Measurements from ENCODE around the gene SEC16B.
A peak's percentile ranks its signal among the peaks of the same experiment; 100 is the strongest.

SEC16B gene

DNA sequence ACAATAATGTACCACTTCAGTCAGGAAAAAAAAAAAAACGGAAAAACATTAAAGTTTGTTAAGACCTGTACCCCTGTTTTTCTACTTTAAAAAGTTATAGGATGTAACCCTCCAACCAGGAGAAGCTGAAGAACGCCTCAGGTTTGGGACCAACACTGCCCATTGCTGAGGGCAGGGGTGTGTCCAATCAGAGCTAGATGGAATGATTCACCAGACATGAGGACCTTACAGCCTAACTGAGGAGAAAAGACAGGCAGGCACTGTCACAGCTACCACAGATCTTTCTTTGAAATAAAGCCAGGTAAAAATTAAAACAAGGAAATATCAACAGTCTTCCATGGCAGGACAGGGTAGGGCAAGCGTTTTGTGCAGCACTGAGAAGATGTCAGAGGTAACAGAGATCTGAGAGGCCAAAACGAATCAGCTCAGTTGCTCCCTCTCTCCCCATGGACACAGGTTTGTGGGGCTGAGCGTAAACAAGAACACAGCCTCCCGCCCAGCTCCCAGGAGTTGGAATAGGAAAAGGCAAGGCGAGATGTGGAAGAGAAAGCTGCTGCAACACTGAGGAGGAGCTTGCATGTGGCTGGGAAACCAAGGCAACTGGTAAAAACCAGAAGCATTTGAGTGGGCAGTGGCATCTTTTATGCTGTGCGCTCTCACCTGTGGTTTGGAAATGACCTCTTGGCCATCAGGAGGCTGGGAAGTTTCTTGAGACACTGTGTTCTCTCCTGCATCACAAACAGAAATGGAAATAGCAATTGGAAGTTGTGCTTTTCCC, 34.0 kb downstream of the SEC16B start:
- H3K4me3 ChIP-seq (ENCODE audit: low read length), result no peak overlapping the region
- TF ChIP-seq CTCF (IDR thresholded peaks at IDR 0.05; ENCODE audit: insufficient read depth, low read depth, low read length, missing control alignments), result no peak
- no peak for DNase-seq (ENCODE audit: low read depth)

- no peak for DNase-seq (ENCODE audit: low read depth)
Observed at GRCh38 chr1:177934927-177935326, 34.9 kb downstream of the SEC16B start.

DNA sequence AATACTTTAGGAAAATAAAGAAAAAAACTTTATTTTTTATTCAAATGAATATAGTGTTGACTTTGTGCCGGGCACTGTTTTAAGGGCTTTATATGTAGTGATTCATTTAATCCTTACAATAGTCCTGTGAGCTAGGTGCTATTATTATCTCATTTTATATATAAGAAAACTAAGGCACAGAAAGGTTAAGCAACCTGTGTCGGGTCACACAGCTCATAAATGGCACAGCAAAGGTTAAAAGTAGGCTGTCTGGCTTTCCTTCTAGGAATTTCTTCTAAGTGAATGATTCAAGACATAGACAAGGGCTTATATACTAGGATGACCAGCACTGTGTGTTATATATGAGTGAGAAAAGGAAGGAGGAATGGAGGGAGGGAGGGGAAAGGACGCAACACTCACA, 35.4 kb downstream of the SEC16B start:
- no peak for TF ChIP-seq CTCF (IDR thresholded peaks at IDR 0.05; ENCODE audit: insufficient read depth, low read depth, low read length, missing control alignments)
- DNase-seq (ENCODE audit: low read depth), result no peak
- no peak overlapping the region for H3K4me3 ChIP-seq (ENCODE audit: low read length)

More at GRCh38 chr1:177934927-177935326, 34.9 kb downstream of the SEC16B start:
- H3K4me3 ChIP-seq (ENCODE audit: low read length), result no peak overlapping the region
- no peak for TF ChIP-seq CTCF (IDR thresholded peaks at IDR 0.05; ENCODE audit: insufficient read depth, low read depth, low read length, missing control alignments)

DNA sequence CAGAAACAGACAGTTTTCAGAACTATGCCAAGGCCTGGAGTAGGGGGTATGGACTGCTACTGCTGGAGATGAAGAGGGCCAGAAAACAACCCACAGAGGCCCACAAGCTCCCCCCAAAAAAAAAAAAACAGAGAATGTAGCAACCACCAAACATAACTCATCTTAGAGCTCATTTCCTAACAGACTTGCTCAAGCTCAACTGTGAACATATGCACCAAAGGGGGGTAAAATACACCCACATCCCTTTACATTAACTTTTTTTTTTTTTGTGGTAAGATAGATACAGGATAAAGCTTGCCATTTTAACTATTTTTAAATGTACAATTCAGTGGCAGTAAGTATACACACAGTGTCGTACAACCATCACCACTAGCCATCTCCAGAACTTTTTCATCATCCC, 36.0 kb downstream of the SEC16B start:
- H3K4me3 ChIP-seq (ENCODE audit: low read length), result no peak overlapping the region
- DNase-seq (ENCODE audit: low read depth), result no peak
- no peak for TF ChIP-seq CTCF (IDR thresholded peaks at IDR 0.05; ENCODE audit: insufficient read depth, low read depth, low read length, missing control alignments)

GRCh38 chr1:177932123-177932522, 37.7 kb downstream of the SEC16B start:
- no peak overlapping the region for H3K4me3 ChIP-seq (ENCODE audit: low read length)
- DNase-seq (ENCODE audit: low read depth), result no peak
- no peak for TF ChIP-seq CTCF (IDR thresholded peaks at IDR 0.05; ENCODE audit: insufficient read depth, low read depth, low read length, missing control alignments)

GRCh38 chr1:177928952-177929351, 40.9 kb downstream of the SEC16B start:
- TF ChIP-seq CTCF (IDR thresholded peaks at IDR 0.05; ENCODE audit: insufficient read depth, low read depth, low read length, missing control alignments), result no peak
- no peak overlapping the region for H3K4me3 ChIP-seq (ENCODE audit: low read length)
- DNase-seq (ENCODE audit: low read depth), result no peak

- H3K4me3 ChIP-seq (ENCODE audit: low read length), result no peak overlapping the region
- TF ChIP-seq CTCF (IDR thresholded peaks at IDR 0.05; ENCODE audit: insufficient read depth, low read depth, low read length, missing control alignments), result peak; percentile 33
- DNase-seq (ENCODE audit: low read depth), result peak; percentile 38
Observed at GRCh38 chr1:177928194-177928593, 41.7 kb downstream of the SEC16B start.
